Thymus (tissue), 11 donors: ENCODE results near the gene LYL1. TPM values are rescaled to one million over a fixed set of nuclear protein-coding genes. Genes with fewer than 3 reads are reported as not detected.
A peak's percentile ranks its signal among the peaks of the same experiment; 100 is the strongest.

Experiments
- DNase-seq, 9 donors: peaks; one replicate each; pipeline ENCODE4 v3.0.0-alpha.2; 2013; ENCODE audit warnings: low spot score in 9 of 9, low read depth in 6 of 9, missing footprints in 1 of 9
- H3K27ac ChIP-seq, 2 donors: one replicate each; pipeline ENCODE4 v1.5.1; 2013; ENCODE audit warnings: control low read depth in 1 of 2, low read depth in 1 of 2, low read length in 1 of 2, mild to moderate bottlenecking in 1 of 2, moderate library complexity in 1 of 2
- H3K27me3 ChIP-seq, 2 donors: one replicate each; pipeline ENCODE4 v1.5.1; 2013; ENCODE audit warnings: low read length in 1 of 2; ENCODE audit not compliant: control insufficient read depth in 2 of 2, insufficient read depth in 1 of 2
- H3K36me3 ChIP-seq, 2 donors: one replicate each; pipeline ENCODE4 v1.5.1; 2013; ENCODE audit warnings: low read length in 1 of 2, mild to moderate bottlenecking in 1 of 2, moderate library complexity in 1 of 2; ENCODE audit not compliant: control insufficient read depth in 2 of 2, insufficient read depth in 2 of 2
- H3K4me1 ChIP-seq, 2 donors: one replicate each; pipeline ENCODE4 v1.5.1; 2013; ENCODE audit warnings: low read length in 2 of 2; ENCODE audit not compliant: control insufficient read depth in 2 of 2, insufficient read depth in 2 of 2
- H3K4me3 ChIP-seq, 2 donors: one replicate each; pipeline ENCODE4 v1.5.1; 2013; ENCODE audit warnings: low read length in 2 of 2, control low read depth in 1 of 2, mild to moderate bottlenecking in 1 of 2
- H3K9me3 ChIP-seq, 2 donors: one replicate each; pipeline ENCODE4 v1.5.1; 2013; ENCODE audit warnings: low read length in 1 of 2, mild to moderate bottlenecking in 1 of 2; ENCODE audit not compliant: control insufficient read depth in 2 of 2, insufficient read depth in 1 of 2
- WGBS: extraction: QIAGEN DNeasy Blood & Tissue Kit; methylation state at CpG from one replicate; pipeline ENCODE4 v1.1.7; 2013; 5-methylcytosine and 5-hydroxymethylcytosine counted together
- polyA plus RNA-seq: library from polyadenylated mRNA; stranded (reverse); fragments of 200-250 nt; gene quantifications from one replicate; pipeline ENCODE4 v1.2.3, GENCODE V29; 2013
- total RNA-seq: library from RNA; stranded (reverse); fragments of 120-200 nt; gene quantifications from one replicate; pipeline ENCODE4 v1.2.4, GENCODE V29; 2013
- donor health status: healthy.

The LYL1 gene
- total and polyA plus RNA-seq, 2 donors: 8.3 to 14.0 TPM

GRCh38 chr19:13101590-13102415 lies 855 bp downstream of the LYL1 start:
- peak overlapping the region; percentile 30 to 42 for H3K4me3 ChIP-seq
- peak overlapping the region; percentile 20 to 47 for H3K27ac ChIP-seq
- 27% methylated on average over 7 of the region's 7 CpGs for WGBS
- no peak for DNase-seq
- peaks cover 0 to 4% of the 10 kb centered on the region in 2 donors for H3K9me3 ChIP-seq
- peaks cover 18 to 63% of the 10 kb centered on the region in 2 donors for H3K27me3 ChIP-seq
- H3K36me3 ChIP-seq: no peaks in the 10 kb centered on the region
- peaks cover 33 to 73% of the 10 kb centered on the region in 2 donors for H3K4me1 ChIP-seq

DNA sequence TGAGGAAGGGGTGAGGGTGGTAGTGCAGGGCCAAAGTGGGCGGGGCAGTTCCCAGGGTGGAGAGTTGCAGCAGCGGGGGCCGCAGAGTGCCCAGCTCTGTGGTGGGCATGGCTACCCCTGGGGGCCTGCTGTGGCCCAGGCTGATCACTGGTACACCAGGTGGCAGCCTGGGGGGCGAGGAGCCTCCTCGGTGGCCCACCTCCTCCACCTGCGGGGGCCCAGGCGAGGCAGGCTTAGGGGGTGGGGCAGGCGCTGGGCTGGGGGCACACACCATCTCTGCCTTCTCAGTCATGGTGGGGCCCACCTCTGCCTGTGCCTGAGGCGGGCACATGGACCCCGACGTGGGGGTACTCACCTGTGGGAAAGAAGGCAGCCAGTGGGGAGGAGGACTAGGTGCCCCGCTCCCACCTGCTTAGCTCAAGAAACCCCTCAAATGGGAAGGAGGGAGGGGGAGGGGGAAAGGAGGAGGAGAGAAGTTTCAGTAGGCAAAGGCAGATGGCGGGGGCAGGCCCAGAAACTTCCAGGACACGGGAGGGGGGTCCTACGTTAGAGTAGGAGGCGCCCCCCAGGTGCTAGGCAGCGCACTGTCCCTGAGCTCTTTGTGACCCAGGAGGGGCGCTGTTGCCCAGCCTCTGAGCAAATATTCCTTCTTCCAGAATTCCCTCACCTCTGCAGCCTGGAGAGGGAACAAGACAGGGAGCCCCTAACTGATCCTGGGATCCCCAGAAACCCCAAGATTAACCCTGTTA lies 1.6 kb downstream of the LYL1 start:
- DNase-seq: peak in 1 of 9 donors; percentile 39
- peaks cover 0 to 8% of the 10 kb centered on the region in 2 donors for H3K9me3 ChIP-seq
- H3K36me3 ChIP-seq: no peaks in the 10 kb centered on the region
- H3K27ac ChIP-seq: peak overlapping the region in 1 of 2 donors; percentile 26
- 28% methylated on average over 18 of the region's 18 CpGs for WGBS
- peak overlapping the region in 1 of 2 donors; percentile 30 for H3K4me3 ChIP-seq
- H3K4me1 ChIP-seq: peaks cover 33 to 78% of the 10 kb centered on the region in 2 donors
- peaks cover 24 to 71% of the 10 kb centered on the region in 2 donors for H3K27me3 ChIP-seq

GRCh38 chr19:13100031-13100588 lies 2.5 kb downstream of the LYL1 start:
- Histone ChIP-seq H3K27me3 (peaks cover 32 to 80% of the 10 kb centered on the region in 2 donors), H3K36me3 (no peaks in the 10 kb centered on the region), H3K4me3 (peak overlapping the region; percentile 52 to 81), H3K4me1 (peaks cover 37 to 85% of the 10 kb centered on the region in 2 donors), H3K9me3 (peaks cover 0 to 8% of the 10 kb centered on the region in 2 donors), H3K27ac (peak overlapping the region; percentile 77 to 88)
- peak in 1 of 9 donors; percentile 70 for DNase-seq
- 34% methylated on average over 12 of the region's 12 CpGs for WGBS

DNA sequence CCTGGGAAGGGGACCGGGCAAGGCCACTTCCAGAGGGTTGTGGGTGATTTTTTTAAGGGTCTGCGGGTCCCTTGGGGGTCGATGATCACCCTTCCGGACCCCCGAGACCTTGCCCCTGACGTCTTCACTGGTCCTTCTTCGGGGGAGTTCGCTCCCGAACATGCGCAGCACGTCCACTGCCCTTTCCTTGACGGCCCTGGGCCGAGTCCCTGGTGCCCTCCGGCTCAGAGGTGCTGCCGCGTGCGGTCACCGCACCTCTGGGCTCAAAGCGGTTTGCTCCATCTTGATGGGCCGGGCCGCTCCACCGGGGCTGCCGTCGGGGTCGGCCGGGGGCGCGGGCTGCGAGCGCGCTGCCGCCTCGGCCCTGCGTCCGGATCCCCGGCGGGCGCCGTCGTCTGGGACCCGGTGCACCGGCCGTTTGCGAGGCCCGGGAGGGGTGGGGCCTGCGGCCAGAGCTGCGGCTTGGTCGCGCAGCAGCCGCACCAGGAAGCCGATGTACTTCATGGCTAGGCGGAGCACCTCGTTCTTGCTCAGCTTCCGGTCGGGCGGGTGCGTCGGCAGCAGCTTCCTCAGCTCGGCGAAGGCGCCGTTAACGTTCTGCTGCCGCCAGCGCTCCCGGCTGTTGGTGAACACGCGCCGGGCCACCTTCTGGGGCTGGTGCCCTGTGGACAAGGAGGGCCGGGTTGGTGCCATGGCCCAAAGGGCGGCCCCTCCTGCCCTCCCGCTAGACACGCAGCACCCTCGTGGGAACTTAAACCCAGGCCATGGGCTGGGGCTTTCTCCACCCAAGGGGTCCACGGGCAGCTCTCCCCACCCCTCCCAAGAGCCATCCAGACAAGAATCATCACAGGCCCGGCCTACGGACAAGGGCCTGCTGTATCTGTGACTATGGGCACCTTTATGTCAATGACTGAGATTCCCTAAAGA lies 3.3 kb downstream of the LYL1 start:
- peak in 5 of 9 donors; percentile 61 to 88 (median 76) for DNase-seq
- Histone ChIP-seq H3K27ac (peak overlapping the region; percentile 77 to 88), H3K36me3 (no peaks in the 10 kb centered on the region), H3K27me3 (peaks cover 40 to 88% of the 10 kb centered on the region in 2 donors), H3K4me1 (peaks cover 38 to 85% of the 10 kb centered on the region in 2 donors), H3K4me3 (peak overlapping the region; percentile 52 to 81), H3K9me3 (peaks cover 0 to 8% of the 10 kb centered on the region in 2 donors)
- WGBS: 4% methylated on average over 77 of the region's 77 CpGs

DNA sequence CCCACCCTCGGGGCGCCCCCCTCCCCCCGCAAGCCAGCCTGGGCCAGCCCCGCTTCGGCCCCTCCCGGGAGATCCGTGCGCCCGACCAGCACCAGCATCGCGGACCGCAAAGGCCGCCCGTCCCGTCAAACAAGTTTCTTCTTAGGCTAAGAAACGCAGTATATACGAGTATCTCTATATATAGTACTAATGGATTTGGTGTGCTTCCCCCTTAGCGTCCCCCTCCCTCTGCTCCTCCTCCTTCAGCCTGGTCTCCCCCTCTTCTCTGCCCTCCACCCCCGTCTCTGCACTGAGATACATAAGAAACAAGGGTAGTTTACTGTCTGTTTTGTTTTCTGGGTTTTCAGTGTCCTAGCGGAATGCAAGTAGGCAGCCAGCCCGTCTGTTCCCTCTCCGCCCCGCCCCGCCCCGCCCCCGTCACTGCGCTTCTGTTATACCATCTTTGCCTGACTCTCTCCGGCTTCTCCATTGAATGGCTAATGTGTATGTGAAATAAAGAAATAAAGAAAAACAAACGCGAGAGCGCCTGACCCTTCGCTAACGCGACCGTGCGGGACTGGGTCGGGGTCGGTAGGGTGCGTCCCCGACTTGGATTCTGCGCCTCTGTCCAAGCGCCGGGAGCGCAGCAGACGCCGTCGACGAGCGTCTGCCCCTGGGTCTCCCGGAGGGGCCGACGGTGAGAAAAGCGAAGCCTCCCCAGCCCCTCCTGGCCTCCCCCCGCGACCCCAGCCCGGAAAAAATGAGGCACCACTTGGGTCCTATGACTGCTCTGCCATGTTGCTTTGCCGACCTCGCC lies 4.2 kb downstream of the LYL1 start:
- Histone ChIP-seq H3K4me1 (peaks cover 34 to 85% of the 10 kb centered on the region in 2 donors), H3K4me3 (peak overlapping the region; percentile 52 to 81), H3K27ac (peak overlapping the region; percentile 29 to 77), H3K27me3 (peaks cover 41 to 95% of the 10 kb centered on the region in 2 donors), H3K36me3 (no peaks in the 10 kb centered on the region), H3K9me3 (peaks cover 0 to 8% of the 10 kb centered on the region in 2 donors)
- WGBS: 4% methylated on average over 58 of the region's 58 CpGs
- peak in 2 of 9 donors; percentile 47 to 75 for DNase-seq

DNA sequence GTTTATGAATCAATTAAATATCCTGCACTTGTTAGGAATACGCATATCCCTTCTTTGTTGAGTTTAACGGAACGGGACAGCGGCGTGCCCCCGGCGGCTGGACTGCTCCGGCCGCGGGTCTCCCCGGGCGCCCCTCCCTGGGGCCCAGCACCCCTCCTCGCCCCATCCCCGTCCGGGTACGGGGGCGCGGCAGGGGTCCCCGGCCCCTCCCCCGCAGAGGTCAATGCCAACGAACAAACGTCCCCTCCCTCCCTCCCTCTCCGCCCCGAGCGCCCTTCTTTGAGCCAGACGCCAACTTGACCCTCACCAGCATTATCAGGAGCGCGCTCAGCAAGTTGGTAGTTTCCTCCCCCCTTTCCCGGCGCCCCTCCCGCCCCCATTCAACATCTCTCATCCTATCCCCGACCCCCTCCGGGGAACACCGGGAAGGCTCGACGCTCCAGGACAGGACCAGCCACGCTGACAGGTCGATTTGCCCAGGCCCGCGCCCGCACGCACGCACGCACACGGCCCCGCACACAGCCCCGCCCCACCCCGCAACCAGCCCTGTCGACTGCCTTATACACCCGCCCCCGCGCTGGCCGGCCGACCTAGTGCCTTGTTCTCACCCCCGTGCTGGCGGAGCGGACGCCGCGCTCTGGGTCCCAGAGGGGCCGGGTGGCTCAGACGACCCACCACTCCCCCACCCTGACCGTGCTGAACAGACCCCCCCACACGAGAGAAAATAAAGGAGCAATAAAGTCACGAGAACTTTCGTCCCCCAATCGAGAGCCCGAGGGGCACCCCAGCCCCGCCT lies 5.0 kb downstream of the LYL1 start:
- peaks cover 27 to 77% of the 10 kb centered on the region in 2 donors for H3K4me1 ChIP-seq
- DNase-seq: no peak

DNA sequence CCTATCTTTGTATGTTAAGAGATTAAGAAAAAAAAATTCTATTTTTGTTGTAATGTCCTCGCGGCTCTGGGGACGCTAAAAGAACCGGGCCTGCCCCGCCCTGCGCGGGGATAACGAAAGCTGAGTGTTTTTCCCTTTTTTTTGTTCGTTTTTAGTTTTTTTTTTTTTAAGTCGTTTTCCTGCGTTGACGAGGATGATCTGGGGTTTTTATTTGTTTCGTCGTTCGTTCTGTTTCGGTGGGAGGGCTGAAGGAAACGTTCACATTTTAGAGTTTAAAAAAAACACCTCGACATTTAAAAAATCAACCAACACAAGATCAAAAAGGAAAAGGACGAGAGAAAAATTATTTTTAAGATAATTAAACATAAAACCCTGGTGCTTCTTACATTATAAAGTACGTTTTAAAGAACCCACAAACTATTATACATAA lies 5.6 kb downstream of the LYL1 start:
- 5% methylated on average over 20 of the region's 20 CpGs for WGBS
- Histone ChIP-seq H3K4me1 (peaks cover 24 to 75% of the 10 kb centered on the region in 2 donors), H3K27me3 (peaks cover 41 to 95% of the 10 kb centered on the region in 2 donors), H3K27ac (no peak overlapping the region), H3K36me3 (no peaks in the 10 kb centered on the region), H3K4me3 (peak overlapping the region in 1 of 2 donors; percentile 9), H3K9me3 (peaks cover 0 to 8% of the 10 kb centered on the region in 2 donors)
- peak in 1 of 9 donors; percentile 51 for DNase-seq

More for the DNA sequence above, 5.0 kb downstream of the LYL1 start:
- Histone ChIP-seq H3K9me3 (peaks cover 0 to 8% of the 10 kb centered on the region in 2 donors), H3K27me3 (peaks cover 41 to 95% of the 10 kb centered on the region in 2 donors), H3K36me3 (no peaks in the 10 kb centered on the region), H3K27ac (no peak overlapping the region), H3K4me3 (peak overlapping the region in 1 of 2 donors; percentile 81)
- 2% methylated on average over 69 of the region's 69 CpGs for WGBS
